Measurements from ENCODE around the gene SAMD15.
"Not testable (repeated sequence)": the region's sequence is repeated elsewhere in the genome, so short reads cannot be mapped to it uniquely, and the experiment has no call there.

Gene SAMD15

GRCh38 chr14:77376771-77377501 is at the start of gene SAMD15, which contains the start of gene TMED8:
Gene SAMD15 (plus strand): TSS chr14:77377379. CDS start chr14:77377419, 40 bp downstream.
Gene TMED8 (minus strand): TSS chr14:77377094. CDS start chr14:77377053, 41 bp downstream.
- peak; percentile 63 to 81 for DNase-seq (ENCODE audit: low read depth in 2 of 2)

GRCh38 chr14:77329872-77330271 is 47.3 kb upstream of the SAMD15 start:
- no peak for DNase-seq (ENCODE audit: low read depth in 2 of 2)

GRCh38 chr14:77335576-77335975 is 41.6 kb upstream of the SAMD15 start:
- no peak for DNase-seq (ENCODE audit: low read depth in 2 of 2)

GRCh38 chr14:77337255-77337654 is 39.9 kb upstream of the SAMD15 start:
- not testable (repeated sequence) for DNase-seq (ENCODE audit: low read depth in 2 of 2)

GRCh38 chr14:77337880-77338279 is 39.3 kb upstream of the SAMD15 start:
- no peak for DNase-seq (ENCODE audit: low read depth in 2 of 2)

- DNase-seq (ENCODE audit: low read depth in 2 of 2): no peak
These were observed 38.9 kb upstream of the SAMD15 start for GRCh38 chr14:77338302-77338701.

- no peak for DNase-seq (ENCODE audit: low read depth in 2 of 2)
These were observed 37.8 kb upstream of the SAMD15 start for GRCh38 chr14:77339407-77339806.

- no peak for DNase-seq (ENCODE audit: low read depth in 2 of 2)
These were observed 36.8 kb upstream of the SAMD15 start for GRCh38 chr14:77340389-77340788.

- DNase-seq (ENCODE audit: low read depth in 2 of 2): no peak
These were observed 34.3 kb upstream of the SAMD15 start for GRCh38 chr14:77342726-77343397.

GRCh38 chr14:77343662-77344061 is 33.5 kb upstream of the SAMD15 start:
- DNase-seq (ENCODE audit: low read depth in 2 of 2): no peak

- no peak for DNase-seq (ENCODE audit: low read depth in 2 of 2)
These were observed 32.7 kb upstream of the SAMD15 start for GRCh38 chr14:77344377-77344996.

- DNase-seq (ENCODE audit: low read depth in 2 of 2): no peak
These were observed 30.7 kb upstream of the SAMD15 start for GRCh38 chr14:77346495-77346894.

- DNase-seq (ENCODE audit: low read depth in 2 of 2): no peak
These were observed 29.4 kb upstream of the SAMD15 start for GRCh38 chr14:77347751-77348150.

GRCh38 chr14:77353469-77354141 is 23.6 kb upstream of the SAMD15 start:
- no peak for DNase-seq (ENCODE audit: low read depth in 2 of 2)

GRCh38 chr14:77355811-77356210 is 21.4 kb upstream of the SAMD15 start:
- DNase-seq (ENCODE audit: low read depth in 2 of 2): no peak

- DNase-seq (ENCODE audit: low read depth in 2 of 2): no peak
These were observed 20.3 kb upstream of the SAMD15 start for GRCh38 chr14:77356899-77357298.

GRCh38 chr14:77359626-77360025 is 17.6 kb upstream of the SAMD15 start:
- no peak for DNase-seq (ENCODE audit: low read depth in 2 of 2)

- no peak for DNase-seq (ENCODE audit: low read depth in 2 of 2)
These were observed 13.0 kb upstream of the SAMD15 start for GRCh38 chr14:77364146-77364545.

GRCh38 chr14:77369285-77369684 is 7.9 kb upstream of the SAMD15 start:
- DNase-seq (ENCODE audit: low read depth in 2 of 2): no peak

GRCh38 chr14:77372304-77372841 is 4.8 kb upstream of the SAMD15 start:
- no peak for DNase-seq (ENCODE audit: low read depth in 2 of 2)

GRCh38 chr14:77375164-77375950 is 1.8 kb upstream of the SAMD15 start:
- no peak for DNase-seq (ENCODE audit: low read depth in 2 of 2)

All from stimulated activated CD4-positive, alpha-beta T cell treated with anti-CD3 and anti-CD28 coated beads, Interleukin-1b, Interleukin-23, amount 100 ng/mL, for 4 hours (primary cell).